SK-N-SH treated with all-trans-retinoic acid at 6 μM for 48 hours (cell line): ENCODE data around the gene NANP.

ENCODE experiments used
- BACH2 ChIP-seq: fragments of 250-450 bp; sonication (Bioruptor Pico); IDR thresholded peaks from 2 replicates; pipeline ENCODE4 v1.9.0; 2021; ENCODE audit warnings: mild to moderate bottlenecking, borderline replicate concordance
- CREB5 ChIP-seq: fragments of 250-450 bp; sonication (Bioruptor Pico); IDR thresholded peaks from 2 replicates; pipeline ENCODE4 v1.5.1; 2020; ENCODE audit warnings: low read depth, mild to moderate bottlenecking, moderate library complexity
- CSDC2 ChIP-seq: fragments of 250-450 bp; sonication (Bioruptor Pico); IDR thresholded peaks from 2 replicates; pipeline ENCODE4 v1.5.0; 2020; ENCODE audit warnings: mild to moderate bottlenecking, moderate library complexity
- OSR1 ChIP-seq: fragments of 250-450 bp; sonication (Bioruptor Pico); IDR thresholded peaks from 2 replicates; pipeline ENCODE4 v1.8.0; 2022; ENCODE audit warnings: moderate library complexity, mild to moderate bottlenecking, inconsistent platforms
- PATZ1 ChIP-seq: fragments of 250-450 bp; sonication (Bioruptor Pico); IDR thresholded peaks from 2 replicates; pipeline ENCODE4 v1.8.0; 2020; ENCODE audit warnings: mild to moderate bottlenecking, moderate library complexity, borderline replicate concordance
- POU6F1 ChIP-seq: fragments of 250-450 bp; sonication (Bioruptor Pico); IDR thresholded peaks from 2 replicates; pipeline ENCODE4 v1.8.0; 2021; ENCODE audit warnings: low read depth, mild to moderate bottlenecking, moderate library complexity, borderline replicate concordance
- RARB ChIP-seq: fragments of 250-450 bp; sonication (Bioruptor Pico); IDR thresholded peaks from 2 replicates; pipeline ENCODE4 v1.8.0; 2021; ENCODE audit warnings: mild to moderate bottlenecking, moderate library complexity
- ZNF565 ChIP-seq: fragments of 450-650 bp; formaldehyde crosslinking; conservative IDR thresholded peaks from 2 replicates; pipeline ENCODE4 v1.5.0; 2020; ENCODE audit warnings: low read depth, mild to moderate bottlenecking, moderate library complexity

GRCh38 chr20:25654487-25654886 lies 30.7 kb upstream of the NANP start:
- TF ChIP-seq POU6F1 (CRISPR knock-in tag) (no peak), OSR1 (no peak), RARB (CRISPR knock-in tag) (no peak), BACH2 (CRISPR knock-in tag) (no peak), CSDC2 (no peak), ZNF565 (CRISPR knock-in tag) (no peak), CREB5 (CRISPR knock-in tag) (no peak), PATZ1 (CRISPR knock-in tag) (no peak)
